CD4-positive, alpha-beta T cell treated with Interferon gamma for 1 hour (primary cell): ENCODE measurements around the gene RREB1.

ENCODE experiments used
- DNase-seq: peaks from one replicate; pipeline ENCODE4 v3.0.0-alpha.2; 2020

Gene RREB1, protein sequence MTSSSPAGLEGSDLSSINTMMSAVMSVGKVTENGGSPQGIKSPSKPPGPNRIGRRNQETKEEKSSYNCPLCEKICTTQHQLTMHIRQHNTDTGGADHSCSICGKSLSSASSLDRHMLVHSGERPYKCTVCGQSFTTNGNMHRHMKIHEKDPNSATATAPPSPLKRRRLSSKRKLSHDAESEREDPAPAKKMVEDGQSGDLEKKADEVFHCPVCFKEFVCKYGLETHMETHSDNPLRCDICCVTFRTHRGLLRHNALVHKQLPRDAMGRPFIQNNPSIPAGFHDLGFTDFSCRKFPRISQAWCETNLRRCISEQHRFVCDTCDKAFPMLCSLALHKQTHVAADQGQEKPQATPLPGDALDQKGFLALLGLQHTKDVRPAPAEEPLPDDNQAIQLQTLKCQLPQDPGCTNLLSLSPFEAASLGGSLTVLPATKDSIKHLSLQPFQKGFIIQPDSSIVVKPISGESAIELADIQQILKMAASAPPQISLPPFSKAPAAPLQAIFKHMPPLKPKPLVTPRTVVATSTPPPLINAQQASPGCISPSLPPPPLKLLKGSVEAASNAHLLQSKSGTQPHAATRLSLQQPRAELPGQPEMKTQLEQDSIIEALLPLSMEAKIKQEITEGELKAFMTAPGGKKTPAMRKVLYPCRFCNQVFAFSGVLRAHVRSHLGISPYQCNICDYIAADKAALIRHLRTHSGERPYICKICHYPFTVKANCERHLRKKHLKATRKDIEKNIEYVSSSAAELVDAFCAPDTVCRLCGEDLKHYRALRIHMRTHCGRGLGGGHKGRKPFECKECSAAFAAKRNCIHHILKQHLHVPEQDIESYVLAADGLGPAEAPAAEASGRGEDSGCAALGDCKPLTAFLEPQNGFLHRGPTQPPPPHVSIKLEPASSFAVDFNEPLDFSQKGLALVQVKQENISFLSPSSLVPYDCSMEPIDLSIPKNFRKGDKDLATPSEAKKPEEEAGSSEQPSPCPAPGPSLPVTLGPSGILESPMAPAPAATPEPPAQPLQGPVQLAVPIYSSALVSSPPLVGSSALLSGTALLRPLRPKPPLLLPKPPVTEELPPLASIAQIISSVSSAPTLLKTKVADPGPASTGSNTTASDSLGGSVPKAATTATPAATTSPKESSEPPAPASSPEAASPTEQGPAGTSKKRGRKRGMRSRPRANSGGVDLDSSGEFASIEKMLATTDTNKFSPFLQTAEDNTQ (N-terminal part only)

DNA sequence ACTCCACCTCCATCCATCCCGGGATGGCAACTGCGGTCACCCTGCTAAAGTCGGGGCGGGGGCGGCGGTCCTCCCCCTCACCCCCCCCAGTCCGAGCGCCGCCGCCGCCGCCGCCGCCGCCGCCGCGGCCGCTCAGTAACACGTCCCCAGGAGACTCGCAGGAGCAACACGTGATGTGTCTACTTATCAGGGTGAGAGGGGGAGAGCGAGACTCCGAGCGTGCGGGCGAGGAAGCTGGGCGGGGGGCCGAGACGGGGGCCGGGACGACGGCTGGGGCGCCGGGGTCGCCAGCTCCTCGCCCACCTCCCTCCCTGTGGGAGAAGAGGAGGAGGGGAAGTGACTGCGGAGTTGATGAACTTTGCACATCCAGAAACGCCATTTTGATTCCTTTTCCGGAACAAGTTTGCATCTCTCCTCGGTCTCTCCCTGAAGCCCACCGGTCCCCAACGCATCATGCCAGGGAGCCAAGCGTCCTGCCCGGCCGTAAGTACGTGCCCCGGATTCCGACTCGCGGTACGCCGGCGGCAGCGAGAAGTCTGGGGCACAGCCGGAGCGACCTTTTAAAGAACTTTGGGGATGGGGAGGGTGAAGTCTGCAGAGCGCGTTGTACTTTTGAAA, at the start of gene RREB1:
Gene RREB1, plus strand, starts transcription at position 384 of the 618 bp plus-strand sequence. CDS start 73,951 bp downstream, outside the sequence.
- DNase-seq: peak; percentile 62

DNA sequence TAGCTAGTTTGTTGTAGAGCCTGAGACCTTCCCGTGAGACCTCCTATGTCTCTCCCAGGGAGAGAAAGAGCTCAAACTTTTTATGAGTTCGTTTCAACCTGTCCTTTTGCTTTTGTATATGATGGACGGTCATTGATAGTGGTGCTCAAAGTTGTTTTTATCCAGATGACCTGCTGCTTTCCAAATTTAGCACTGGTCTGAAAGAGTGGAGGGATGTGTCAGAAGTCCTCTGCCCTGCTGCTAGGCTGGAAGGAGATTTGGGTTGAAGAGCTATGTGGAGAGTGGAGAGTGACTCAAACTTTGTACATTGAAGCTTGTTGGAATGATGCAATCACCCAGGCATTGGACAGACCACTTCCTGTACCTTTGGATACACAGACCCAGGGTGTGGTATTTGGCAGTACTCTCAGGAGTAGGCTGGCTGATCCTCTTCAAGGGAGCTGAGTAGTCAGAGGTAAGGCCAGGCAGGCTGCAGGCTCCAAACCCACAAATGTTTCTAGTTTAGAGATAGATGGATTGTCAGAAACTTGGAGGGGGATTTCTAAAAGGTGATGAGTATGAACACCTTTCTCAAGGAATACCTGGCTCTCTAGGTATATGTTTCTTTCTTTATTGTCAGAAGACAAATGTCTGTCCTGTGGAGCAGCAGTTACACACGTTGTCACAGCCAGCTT, 49.4 kb upstream of the RREB1 start:
- no peak for DNase-seq

DNA sequence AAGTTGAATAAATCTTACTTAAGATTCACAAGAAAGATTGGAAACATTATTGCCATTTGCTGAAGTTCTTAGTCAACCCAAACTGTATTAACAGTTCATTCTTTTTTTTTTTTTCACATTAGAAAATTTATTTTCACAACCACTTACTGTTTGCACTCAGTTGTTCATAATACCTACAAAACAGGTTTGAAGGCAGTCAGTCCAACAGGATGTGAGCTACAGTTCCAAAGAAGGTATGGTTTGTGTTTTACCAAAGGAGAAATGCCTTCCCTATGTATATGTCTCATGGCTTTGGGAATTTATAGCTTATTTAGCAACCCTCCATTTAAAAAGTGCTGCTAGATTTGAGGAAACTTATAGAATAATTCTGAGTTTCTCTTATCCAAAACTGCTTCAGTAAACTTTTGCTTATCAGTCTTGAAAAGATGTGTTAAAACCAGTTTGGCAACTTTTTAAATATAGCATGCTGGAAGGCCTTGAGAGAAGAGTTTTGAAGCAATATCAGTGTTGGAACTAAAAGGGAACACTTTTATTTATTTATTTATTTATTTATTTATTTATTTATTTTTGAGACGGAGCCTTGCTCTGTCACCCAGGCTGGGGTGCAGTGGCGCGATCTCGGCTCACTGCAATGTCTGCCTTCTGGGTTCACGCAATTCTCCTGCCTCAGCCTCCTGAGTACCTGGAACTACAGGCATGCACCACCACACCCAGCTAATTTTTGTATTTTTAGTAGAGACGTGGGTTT, 46.8 kb upstream of the RREB1 start:
- no peak for DNase-seq

DNA sequence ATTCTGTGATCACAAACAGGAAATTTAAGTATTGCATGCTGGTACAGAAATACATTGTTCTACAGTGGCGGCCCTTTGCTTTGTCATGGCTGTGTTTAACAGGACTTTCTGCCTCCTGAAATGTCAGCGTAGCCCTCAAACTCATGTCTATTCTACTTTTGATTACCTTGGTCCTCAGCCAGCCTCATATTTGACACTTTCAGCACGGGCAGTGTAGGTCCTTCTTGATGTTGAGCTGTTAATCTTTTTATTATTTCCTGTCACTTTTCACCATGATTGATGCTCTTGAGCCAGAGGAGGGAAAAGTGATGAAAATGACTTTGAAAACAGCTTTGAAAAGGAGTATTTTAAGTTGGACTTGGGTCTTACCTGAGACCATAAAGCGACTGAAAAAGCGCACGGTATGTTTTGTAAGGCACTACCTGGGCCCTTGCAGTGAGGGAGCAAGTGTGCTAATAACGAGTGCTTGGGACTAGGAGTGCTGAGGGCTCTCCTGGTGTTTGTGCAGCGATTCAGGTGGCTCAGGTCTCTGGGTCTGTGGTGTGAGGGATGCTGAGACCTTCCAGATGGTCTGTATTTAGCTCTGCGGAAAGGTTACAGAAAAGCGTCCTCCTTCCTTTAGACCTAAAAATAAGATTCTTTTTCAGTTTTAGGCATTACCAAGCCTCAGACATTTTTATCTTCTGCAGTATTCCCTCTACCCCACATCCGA, 45.2 kb upstream of the RREB1 start:
- no peak for DNase-seq

DNA sequence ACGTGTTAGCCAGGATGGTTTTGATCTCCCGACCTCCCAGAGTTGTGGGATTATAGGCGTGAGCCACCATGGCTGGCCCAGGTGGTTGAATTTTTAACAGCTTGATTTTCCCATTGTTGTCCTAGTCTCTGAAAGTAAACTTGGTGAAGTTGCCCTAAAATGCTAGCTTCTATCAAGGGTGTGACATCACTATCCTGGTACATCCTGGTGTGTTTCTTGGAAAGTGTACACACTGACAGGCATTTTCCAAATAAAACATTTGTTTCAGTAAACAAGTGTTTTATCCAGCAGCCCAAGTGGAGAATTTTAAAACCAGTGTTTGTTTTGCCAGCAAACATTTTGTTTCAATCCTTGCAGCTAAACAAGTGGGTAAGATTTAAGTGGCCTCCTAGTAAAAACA, 40.5 kb upstream of the RREB1 start:
- no peak for DNase-seq

DNA sequence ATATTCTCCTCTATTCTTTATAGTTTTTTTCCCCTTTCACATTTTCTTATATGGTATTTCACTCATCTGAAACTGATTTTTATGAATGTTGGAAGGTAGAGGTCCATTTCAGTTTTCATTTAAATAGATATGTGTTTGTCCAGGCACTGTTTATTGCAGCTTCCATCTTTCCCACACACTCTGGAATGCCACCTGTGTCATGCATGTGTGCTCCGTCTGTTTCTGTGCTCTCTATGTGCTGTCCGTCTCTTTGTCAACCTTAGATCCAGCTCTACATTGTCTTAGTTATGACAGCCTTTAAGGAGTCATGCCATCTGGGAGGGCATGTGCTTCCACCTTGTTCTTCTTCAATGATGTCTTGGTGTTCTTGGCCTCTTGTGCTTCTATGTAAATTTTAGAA, 36.4 kb upstream of the RREB1 start:
- DNase-seq: no peak

DNA sequence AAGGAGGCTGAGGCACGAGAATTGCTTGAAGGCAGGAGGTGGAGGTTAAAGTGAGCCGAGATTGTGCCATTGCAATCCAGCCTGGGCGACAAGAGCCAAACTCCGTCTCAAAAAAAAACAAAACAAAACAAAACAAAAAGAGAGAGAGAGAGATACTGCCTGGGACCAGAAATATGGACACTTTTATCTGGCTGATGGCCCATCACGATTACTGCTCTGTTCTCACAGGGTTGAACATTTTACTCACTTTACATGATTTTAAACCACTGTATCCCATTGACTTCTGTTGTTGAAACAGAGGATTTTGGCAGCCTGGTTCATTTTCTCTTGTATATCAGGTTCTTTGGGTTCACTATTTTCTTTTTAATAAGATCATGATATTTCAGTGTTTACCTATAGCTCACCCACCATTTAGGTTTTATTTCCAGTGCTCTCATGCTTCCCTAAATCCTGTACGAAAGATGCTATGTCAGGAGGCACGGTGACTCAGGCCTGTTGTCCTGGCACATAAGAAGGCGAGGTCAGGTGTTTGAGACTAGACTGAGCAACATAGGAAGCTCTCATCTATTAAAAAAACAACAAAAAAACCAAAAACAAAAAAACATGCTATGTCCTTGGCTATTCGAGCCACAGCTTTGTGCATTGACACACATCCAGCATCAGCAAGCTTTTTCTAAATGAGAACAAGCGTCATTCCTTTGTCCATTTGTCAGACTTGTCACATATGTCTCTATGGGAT, 34.5 kb upstream of the RREB1 start:
- no peak for DNase-seq

DNA sequence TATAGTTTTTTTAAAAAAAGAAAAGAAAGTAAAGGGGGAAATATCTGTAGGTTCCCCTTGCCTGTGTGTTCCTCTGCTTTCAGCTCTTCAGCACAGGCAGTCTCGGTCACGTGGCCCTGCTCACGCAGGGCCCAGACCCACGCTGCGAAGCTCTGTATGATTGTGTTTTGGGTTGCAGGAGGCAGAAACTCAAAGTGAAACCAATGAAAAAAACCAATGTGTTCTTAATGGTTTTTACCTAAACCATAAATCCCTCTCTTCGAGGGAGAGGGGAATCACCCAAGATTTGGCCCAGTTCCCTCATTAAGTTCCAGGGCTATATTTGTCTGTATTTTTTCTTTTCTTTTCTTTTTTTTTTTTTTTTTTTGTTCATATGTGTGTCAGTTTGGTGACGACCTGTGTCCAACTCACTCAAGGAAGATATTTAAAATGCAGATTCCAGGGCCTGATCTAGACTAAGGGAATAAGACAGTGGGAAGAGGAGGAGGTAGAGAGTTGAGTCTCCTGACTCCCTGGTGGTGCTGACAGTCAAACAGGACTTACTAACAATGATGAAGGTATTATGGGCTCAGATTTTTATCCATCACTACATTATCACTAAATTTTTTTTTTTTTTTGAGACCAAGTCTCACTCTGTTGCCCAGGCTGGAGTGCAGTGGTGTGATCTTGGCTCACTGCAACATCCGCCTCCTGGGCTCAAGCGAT, 33.8 kb upstream of the RREB1 start:
- DNase-seq: peak; percentile 67

DNA sequence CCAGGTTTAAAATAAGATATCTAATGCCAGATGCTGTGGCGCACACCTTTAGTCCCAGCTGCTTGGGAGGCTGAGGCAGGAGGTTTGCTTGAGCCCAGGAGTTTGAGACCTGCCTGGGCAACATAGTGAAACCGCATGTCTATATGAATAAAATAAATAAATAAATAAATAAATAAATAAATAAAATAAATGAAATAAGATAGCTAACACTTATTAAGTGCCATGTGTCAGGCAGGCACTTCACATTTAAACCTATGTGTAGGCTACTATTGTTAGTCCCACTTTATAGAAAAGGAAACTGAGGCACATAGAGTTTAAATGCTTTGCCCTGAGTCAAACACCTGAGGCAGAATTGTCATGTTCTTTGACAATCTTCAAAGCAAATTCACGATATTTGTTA, 32.9 kb upstream of the RREB1 start:
- DNase-seq: no peak

DNA sequence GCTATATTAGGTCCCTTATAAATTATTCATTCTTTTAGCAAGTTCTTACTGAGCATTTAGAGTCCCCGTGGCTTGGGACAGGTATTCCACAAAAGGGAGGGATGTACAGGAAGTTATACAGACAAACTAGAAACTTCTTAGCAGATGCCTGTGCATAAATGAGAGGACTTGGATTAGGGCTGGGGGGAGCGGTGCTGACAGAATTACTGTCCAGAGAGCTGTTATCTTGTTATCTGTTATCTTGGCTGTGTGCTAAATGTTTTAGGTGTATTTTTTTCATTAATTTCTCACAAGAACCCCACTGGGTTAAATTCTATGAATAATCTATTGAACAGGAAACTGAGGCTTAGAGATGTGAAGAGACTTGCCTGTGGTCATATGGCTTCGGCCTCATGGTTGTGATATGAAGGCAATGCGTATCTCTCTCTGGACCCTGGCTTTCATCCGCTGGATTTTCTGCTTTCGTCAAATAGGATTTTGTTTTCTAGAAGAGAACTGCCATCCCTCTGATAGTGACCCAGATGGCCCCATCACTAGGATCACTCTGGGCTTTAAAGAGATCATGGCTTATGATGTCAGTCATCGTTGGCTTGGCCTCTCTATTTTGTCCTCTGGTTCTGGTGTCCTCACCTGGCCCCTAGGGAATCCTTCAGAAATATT, 32.3 kb upstream of the RREB1 start:
- no peak for DNase-seq

DNA sequence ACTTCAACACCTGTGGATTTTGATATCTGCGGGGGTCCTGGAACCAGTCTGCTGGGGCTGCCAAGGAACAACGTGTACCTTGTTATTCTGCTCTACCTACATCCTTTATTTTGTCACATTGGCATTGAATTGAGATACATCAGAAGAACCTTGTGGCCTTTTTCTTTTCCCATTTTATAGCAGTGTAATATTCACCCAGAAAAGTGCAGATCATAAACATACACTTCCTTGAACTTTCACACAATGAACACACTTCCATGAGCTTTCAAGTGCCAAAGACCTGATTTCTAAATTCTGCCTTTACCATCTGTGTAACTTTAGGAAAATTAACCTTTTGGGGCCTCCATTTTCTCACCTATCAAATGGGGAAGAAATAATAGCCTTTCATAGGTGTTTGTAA, 29.9 kb upstream of the RREB1 start:
- DNase-seq: no peak

DNA sequence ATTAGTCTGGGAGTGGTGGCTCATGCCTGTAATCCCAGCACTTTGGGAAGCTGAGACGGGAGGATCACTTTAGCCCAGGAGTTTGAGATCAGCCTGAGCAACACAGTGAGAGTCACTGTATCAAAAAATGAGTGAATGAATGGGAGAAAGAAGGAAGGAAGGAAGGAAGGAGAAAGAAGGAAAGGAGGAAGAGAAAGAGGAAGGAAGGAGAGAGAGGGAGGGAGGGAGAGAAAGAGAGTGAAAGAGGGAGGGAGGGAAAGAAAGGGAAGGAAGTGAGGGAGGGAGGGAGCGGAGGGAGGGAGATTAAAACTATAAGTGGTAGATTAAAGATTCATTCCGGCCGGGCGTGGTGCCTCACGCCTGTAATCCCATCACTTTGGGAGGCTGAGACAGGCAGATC, 28.9 kb upstream of the RREB1 start:
- DNase-seq: no peak

DNA sequence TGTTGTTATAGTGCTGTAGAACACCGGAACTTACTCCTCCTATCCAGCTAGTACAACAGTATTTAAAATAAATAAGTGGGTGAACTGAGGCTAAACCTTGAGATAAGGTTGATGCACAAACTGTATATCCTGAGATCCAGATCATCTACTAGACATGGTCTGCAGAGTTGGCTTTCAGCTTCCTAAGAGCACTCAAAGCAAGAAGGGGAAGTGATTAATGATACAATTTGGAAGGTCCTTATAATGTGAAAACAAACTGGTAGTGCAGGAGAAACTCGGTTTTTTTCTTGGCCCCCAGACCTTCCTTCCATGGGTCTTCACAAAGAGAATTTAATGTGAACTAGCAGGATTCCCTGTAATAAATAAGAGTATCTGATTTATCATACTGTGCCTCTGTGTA, 27.4 kb upstream of the RREB1 start:
- no peak for DNase-seq

DNA sequence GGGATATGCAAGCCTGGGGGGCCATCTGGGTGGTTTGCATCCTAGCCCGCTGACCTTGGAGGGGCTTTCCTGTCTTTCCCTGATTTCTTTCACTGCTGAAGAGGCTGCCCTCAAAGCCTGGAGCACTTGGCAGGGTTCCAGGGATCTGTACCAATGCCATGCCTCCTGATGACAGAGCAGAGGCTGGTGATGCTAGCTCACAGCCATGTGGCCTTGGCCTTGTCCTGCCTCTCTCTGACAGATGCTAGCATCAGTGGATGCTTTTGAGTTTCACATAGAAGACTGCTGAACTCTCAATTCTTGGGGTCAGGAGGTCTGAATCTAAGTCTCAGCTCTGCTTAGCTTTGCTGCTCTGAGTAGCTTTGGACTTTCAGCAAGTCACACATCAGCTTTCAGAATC, 21.9 kb upstream of the RREB1 start:
- no peak for DNase-seq

DNA sequence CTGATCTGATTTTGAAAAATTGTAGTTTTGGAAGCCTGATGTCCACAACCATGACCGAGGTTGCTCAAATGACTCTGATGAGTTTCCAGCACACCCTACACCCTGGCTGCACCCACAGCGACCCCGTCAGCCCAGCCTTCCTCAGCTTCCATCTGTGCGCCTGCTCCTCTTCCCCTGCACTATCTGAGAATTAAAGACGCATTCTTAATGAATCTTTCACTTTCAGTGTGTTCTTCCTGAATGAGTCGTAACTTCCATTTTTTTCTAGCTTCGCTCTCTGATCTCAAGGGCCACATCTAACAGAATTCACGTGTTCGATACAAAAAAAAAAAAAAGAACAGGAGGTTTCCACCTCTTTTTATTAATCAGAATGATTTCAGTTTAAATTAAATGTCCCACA, 21.3 kb upstream of the RREB1 start:
- DNase-seq: peak; percentile 39

DNA sequence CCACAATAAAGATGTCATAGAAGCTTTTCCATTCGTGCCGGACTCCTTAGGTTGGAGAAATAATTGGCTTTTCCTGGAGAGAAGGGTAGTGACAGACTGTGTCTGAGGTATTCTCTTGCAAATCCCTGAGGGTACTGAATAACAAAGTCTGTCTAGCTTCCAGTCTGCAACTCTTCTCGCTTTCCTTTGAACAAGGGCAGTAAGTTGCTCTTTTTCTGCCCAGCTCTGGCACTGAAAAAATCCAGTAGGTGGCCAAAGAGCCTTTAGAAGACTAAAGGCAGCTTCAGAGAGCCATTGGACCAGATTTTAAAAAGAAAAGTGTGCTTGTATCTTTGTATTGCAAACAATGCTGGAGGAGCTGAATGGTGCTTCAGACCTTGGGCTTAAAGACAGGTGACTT, 20.7 kb upstream of the RREB1 start:
- no peak for DNase-seq

DNA sequence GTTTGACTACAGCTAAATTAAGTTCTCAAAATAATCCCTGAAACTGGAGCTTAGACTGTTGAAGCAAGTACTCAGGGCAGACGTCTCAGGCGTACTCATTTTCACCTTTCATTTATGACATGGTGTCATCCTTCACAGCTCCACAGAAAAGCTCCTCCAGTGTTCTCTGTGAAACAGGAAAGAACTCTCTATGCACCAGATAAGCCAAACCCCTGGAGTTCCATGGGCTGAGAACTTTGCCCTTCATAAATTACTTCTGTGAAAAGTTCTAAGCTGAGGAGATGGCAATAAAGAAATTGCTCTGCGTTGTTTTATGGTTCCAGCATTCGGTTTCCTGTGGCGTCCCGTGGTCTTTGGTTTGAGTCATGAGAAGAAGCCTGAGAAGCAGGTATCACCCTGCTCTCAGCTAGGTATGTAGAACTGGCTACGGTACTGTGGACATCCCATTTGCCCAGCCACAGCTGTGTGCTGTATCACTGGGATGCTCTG, 20.2 kb upstream of the RREB1 start:
- DNase-seq: no peak

DNA sequence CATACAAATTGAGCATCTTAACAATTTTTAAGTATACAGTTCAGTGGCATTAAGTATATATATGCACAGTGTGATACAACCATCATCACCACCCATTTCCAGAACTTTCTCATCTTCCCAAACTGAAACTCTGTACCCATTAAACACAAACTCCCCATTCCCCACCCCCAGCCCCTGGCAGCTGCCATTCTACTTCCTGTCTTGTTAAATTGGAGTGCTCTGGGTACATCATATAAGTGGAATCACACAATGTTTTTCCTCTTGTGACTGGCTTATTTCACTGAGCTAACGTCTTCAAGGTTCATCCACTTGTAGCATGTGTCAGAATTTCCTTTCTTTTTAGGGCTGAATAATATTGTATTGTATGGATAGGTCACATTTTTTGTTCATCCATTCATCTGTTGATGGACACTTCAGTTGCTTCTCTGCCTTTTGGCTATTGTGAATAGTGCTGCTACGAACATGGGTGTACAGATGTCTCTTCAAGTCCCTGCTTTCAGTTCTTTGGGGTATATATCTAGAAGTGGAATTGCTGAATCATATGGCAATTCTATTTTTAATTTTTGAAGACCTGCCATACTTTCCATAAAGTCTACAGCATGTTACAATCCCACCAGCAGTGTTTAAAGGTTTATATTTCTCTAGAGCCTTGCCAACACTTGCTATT, 19.6 kb upstream of the RREB1 start:
- DNase-seq: no peak
